K562 (cell line): ENCODE measurements around the gene SNX33. TPM values are rescaled to one million over a fixed set of nuclear protein-coding genes. Genes with fewer than 3 reads are reported as not detected.

ENCODE experiments used
- ATAC-seq: fragments of 200-7000 bp; cut with Tn5 transposase; 3 replicates; pipeline ENCODE4 v1.9.1; 2020; ENCODE audit warnings: moderate library complexity
- BruUV-seq: library from RNA; stranded (reverse); fragments of 400-500 nt; replicated peaks from 2 replicates; lab custom pipeline; 2021; lab: Mats Ljungman, UMichigan
- CTCF ChIA-PET: fragments of 300-600 bp; formaldehyde crosslinking; extraction: SDS; loops from one replicate; lab custom pipeline; 2021; ENCODE audit warnings: low intra/inter-chr PET ratio; lab: Yijun Ruan, JAX
- POLR2A ChIA-PET: fragments of 300-600, 350-650 bp; sonication (Branson Sonifier 250); formaldehyde crosslinking; extraction: SDS; loops from one replicate; lab custom pipeline; 2021; ENCODE audit warnings: antibody characterized with exemption, inconsistent platforms; lab: Yijun Ruan, JAX
- DNase-seq, 4 experiments: peaks; one replicate each; pipeline versions ENCODE4 v3.0.0 to v3.0.0-alpha.2; 2011 to 2018; ENCODE audit warnings: low spot score in 3 of 4, mixed read lengths in 3 of 4; ENCODE audit errors: extremely low read depth in 1 of 4
- FAIRE-seq: peaks from 2 replicates; lab custom pipeline; 2011; peaks lifted over from hg19 to GRCh38; lab: Jason Lieb, UNC
- H2AFZ ChIP-seq: 2 replicates; pipeline ENCODE4 v1.6.0; 2011; ENCODE audit warnings: low read depth, low read length, control low read depth, inconsistent platforms
- H3K27ac ChIP-seq: fragments of 200-600 bp; 3 replicates; pipeline ENCODE4 v1.8.0; 2011; ENCODE audit warnings: low read depth, mild to moderate bottlenecking, control low read depth, inconsistent platforms, low read length, moderate library complexity, mixed read lengths; ENCODE audit errors: extremely low read depth
- H3K27me3 ChIP-seq, 2 experiments: fragments of 300-600 bp in 1 of 2; 2 replicates in 1 of 2; 3 replicates in 1 of 2; pipeline versions ENCODE4 v1.6.0 to v1.8.0; 2011; ENCODE audit warnings: inconsistent platforms in 2 of 2, low read length in 2 of 2, mild to moderate bottlenecking in 1 of 2, mixed read lengths in 1 of 2, moderate library complexity in 1 of 2; ENCODE audit not compliant: control insufficient read depth in 2 of 2, insufficient read depth in 2 of 2
- H3K36me3 ChIP-seq: fragments of 300-600 bp; 3 replicates; pipeline ENCODE4 v1.8.0; 2011; ENCODE audit warnings: mild to moderate bottlenecking, low read length, inconsistent platforms; ENCODE audit not compliant: control insufficient read depth, insufficient read depth
- H3K4me1 ChIP-seq, 2 experiments: fragments of 200-600 bp in 1 of 2; replicated peaks in 1 of 2; 2 replicates in 1 of 2; 3 replicates in 1 of 2; pipeline versions ENCODE4 v1.5.1 to v1.8.0; 2011; ENCODE audit warnings: inconsistent platforms in 2 of 2, low read length in 2 of 2, mild to moderate bottlenecking in 1 of 2, mixed read lengths in 1 of 2, moderate library complexity in 1 of 2; ENCODE audit not compliant: control insufficient read depth in 2 of 2, insufficient read depth in 2 of 2
- H3K4me2 ChIP-seq: 2 replicates; pipeline ENCODE4 v1.6.1; 2011; ENCODE audit warnings: low read length, control low read depth, inconsistent platforms, mixed read lengths; ENCODE audit not compliant: insufficient read depth
- H3K4me3 ChIP-seq: fragments of 200-600 bp; sonication (generic), shearing (Covaris generic); 2 replicates; pipeline ENCODE4 v1.5.1; 2016; ENCODE audit warnings: control low read depth, inconsistent platforms
- H3K79me2 ChIP-seq: fragments of 200-600 bp; 3 replicates; pipeline ENCODE4 v1.8.0; 2011; ENCODE audit warnings: low read length, inconsistent platforms; ENCODE audit not compliant: control insufficient read depth, insufficient read depth
- H3K9ac ChIP-seq, 2 experiments: 2 replicates each; pipeline versions ENCODE4 v1.6.0 to v1.6.1; 2011; ENCODE audit warnings: low read depth in 2 of 2, low read length in 2 of 2, control low read depth in 1 of 2, inconsistent platforms in 1 of 2, mild to moderate bottlenecking in 1 of 2, mixed read lengths in 1 of 2; ENCODE audit not compliant: insufficient read depth in 1 of 2
- H3K9me1 ChIP-seq: one replicate; pipeline ENCODE4 v1.6.0; 2011; ENCODE audit warnings: inconsistent platforms, mild to moderate bottlenecking, low read length, moderate library complexity; ENCODE audit not compliant: control insufficient read depth, insufficient read depth
- H3K9me3 ChIP-seq: replicated peaks from 2 replicates; pipeline ENCODE4 v1.5.1; 2011; ENCODE audit warnings: low read depth, low read length, inconsistent platforms; ENCODE audit not compliant: control insufficient read depth, insufficient read depth
- H4K20me1 ChIP-seq: replicated peaks from 2 replicates; pipeline ENCODE4 v1.6.1; 2011; ENCODE audit warnings: low read length, inconsistent platforms, mixed read lengths; ENCODE audit not compliant: control insufficient read depth, insufficient read depth
- CBX1 ChIP-seq: sonication (generic); IDR thresholded peaks from 2 replicates; pipeline ENCODE4 v1.6.1; 2016; ENCODE audit warnings: antibody characterized with exemption, low read depth, mild to moderate bottlenecking
- CXXC5 ChIP-seq: fragments of 250-450 bp; sonication (Bioruptor Pico); IDR thresholded peaks from 2 replicates; pipeline ENCODE4 v1.8.0; 2022; ENCODE audit warnings: inconsistent platforms, mild to moderate bottlenecking, moderate library complexity
- HINFP ChIP-seq: fragments of 450-650 bp; conservative IDR thresholded peaks from 2 replicates; pipeline ENCODE4 v1.6.1; 2016; ENCODE audit warnings: missing genetic modification characterization, low read depth, mild to moderate bottlenecking, control low read depth, missing compliant biosample characterization
- NCOA4 ChIP-seq: fragments of 450-650 bp; IDR thresholded peaks from 2 replicates; pipeline ENCODE4 v1.6.1; 2018; ENCODE audit warnings: mild to moderate bottlenecking; ENCODE audit not compliant: partially characterized antibody
- NELFE ChIP-seq: IDR thresholded peaks from 2 replicates; pipeline ENCODE4 v1.6.1; 2011; ENCODE audit warnings: mild to moderate bottlenecking; ENCODE audit not compliant: insufficient read depth, insufficient read length
- SRSF9 ChIP-seq: fragments of 200-400 bp; formaldehyde crosslinking; IDR thresholded peaks from 2 replicates; pipeline ENCODE4 v1.6.1; 2017; ENCODE audit warnings: low read depth, low read length, borderline replicate concordance
- TAL1 ChIP-seq: fragments of 450-650 bp; IDR thresholded peaks from 2 replicates; pipeline ENCODE4 v1.6.1; 2016; ENCODE audit warnings: mild to moderate bottlenecking
- ZFP91 ChIP-seq: sonication (generic); formaldehyde crosslinking; IDR thresholded peaks from 2 replicates; pipeline ENCODE4 v1.8.0; 2022; ENCODE audit warnings: mild to moderate bottlenecking, missing genetic modification reagents
- ZKSCAN1 ChIP-seq: fragments of 150-350 bp; IDR thresholded peaks from 2 replicates; pipeline ENCODE4 v1.6.1; 2016; ENCODE audit warnings: low read depth, low read length
- ZNF217 ChIP-seq: sonication (generic); formaldehyde crosslinking; IDR thresholded peaks from 2 replicates; pipeline ENCODE4 v1.8.0; 2022; ENCODE audit warnings: mild to moderate bottlenecking, missing genetic modification reagents
- ZNF282 ChIP-seq: sonication (generic); formaldehyde crosslinking; IDR thresholded peaks from 2 replicates; pipeline ENCODE4 v1.8.1; 2023; ENCODE audit warnings: missing genetic modification reagents
- ZNF695 ChIP-seq: fragments of 450-650 bp; formaldehyde crosslinking; IDR thresholded peaks from 2 replicates; pipeline ENCODE4 v1.4.0; 2020; ENCODE audit warnings: mild to moderate bottlenecking, moderate library complexity
- WGBS: fragments of 100-300 bp; shearing (Covaris generic); methylation state at CpG from one replicate; pipeline ENCODE4 v1.1.6; 2016; ENCODE audit warnings: low coverage, mixed read lengths; ENCODE audit not compliant: insufficient coverage; ENCODE audit errors: missing lambda C conversion rate; 5-methylcytosine and 5-hydroxymethylcytosine counted together
- in situ Hi-C: fragments of 300-500 bp; cut with MboI; formaldehyde crosslinking; loops from 4 replicates; pipeline ENCODE4 v1.15.0; 2018; ENCODE audit warnings: inconsistent platforms, mixed read lengths
- intact Hi-C: fragments of 100-400 bp; cut with micrococcal nuclease; formaldehyde crosslinking; loops from 2 replicates; pipeline ENCODE4 v1.14.2; 2022
- polyA plus RNA-seq, 8 experiments: library from polyadenylated mRNA; depleted of rRNA in 4 of 8; stranded (reverse) in 5 of 8; unstranded in 3 of 8; fragments of >200 nt; fragmentation: Nextera tagmentation in 2 of 8; fragmentation: Illumina TruSeq in 1 of 8; extraction: Ambion mirVana in 2 of 8; extraction: Trizol in 1 of 8; gene quantifications; 2 replicates each; pipeline versions ENCODE4 v1.2.1 to v1.2.3, GENCODE V29; 2011 to 2014; ENCODE audit warnings: inconsistent platforms in 1 of 8, missing spikeins in 1 of 8
- total RNA-seq, 7 experiments: library from RNA; depleted of rRNA in 6 of 7; stranded (reverse); fragments of >200 nt in 6 of 7; fragmentation: Illumina TruSeq in 2 of 7; extraction: Trizol in 2 of 7; gene quantifications; 2 replicates each; pipeline versions ENCODE4 v1.2.1 to v1.2.3, GENCODE V29; 2011 to 2021; ENCODE audit warnings: low replicate concordance in 1 of 7

The SNX33 gene
- total and polyA plus RNA-seq, 9 of the 15 experiments (the other 6 are each of a cell fraction or from before 2014, with no cell fraction given) = 1.4 to 14.1 (median 8.2) TPM

DNA sequence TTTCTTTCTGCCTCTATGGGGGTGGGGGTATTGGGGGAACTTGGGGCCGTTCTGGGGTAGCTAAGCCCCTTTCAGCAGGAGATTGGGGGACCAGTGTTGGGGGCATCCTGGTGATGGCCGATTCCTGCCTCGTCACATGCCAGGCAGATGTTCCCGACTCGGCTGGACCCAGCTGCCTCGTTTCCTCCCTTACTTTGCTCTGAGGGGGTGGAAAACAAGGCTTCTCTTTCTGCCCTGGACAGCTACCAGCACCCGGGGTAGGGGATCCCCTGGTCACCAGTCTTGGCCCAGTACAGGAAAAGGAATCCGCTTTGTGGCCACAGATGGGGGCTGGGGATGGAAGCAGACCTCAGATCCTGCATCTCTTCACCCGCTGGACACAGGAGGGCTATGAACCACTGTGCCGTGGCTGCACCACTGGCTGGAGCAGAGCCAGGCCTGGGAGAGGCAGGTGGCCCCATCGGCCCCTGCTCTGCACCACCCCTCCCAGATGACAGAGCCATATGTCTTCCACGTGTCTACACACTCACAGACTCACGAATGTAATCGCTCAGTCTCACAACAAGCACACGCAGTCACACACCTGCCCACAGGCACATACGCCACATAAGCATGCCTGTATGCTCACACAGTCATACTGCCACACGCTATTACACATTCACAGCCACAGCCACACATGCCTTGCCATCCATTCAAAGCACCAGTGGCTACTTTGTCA, 12.4 kb downstream of the SNX33 start:
- no TSS peak for BruUV-seq
- Histone ChIP-seq H3K27ac (no peak overlapping the region), H3K4me2 (no peak overlapping the region), H3K79me2 (no peaks in the 10 kb centered on the region), H4K20me1 (0 out of 2 replicates have a peak, but pooled peaks cover 7% of the 10 kb centered on the region), H3K9ac (peak overlapping the region in 1 of 2 experiments; percentile 62; a peak in 2 of 4 replicates), H3K4me3 (no peak overlapping the region), H3K4me1 (peaks cover 0 to 23% of the 10 kb centered on the region in 2 experiments; a peak in 2 of 5 replicates), H3K9me1 (no peaks in the 10 kb centered on the region), H3K36me3 (peaks cover 26% of the 10 kb centered on the region; the same call in 2 of the 3 replicates), H2AFZ (no peak overlapping the region), H3K9me3 (no peaks in the 10 kb centered on the region), H3K27me3 (no peaks in the 10 kb centered on the region)
- intact Hi-C loops = no loop called here
- FAIRE-seq (no peak), ATAC-seq (peak; percentile 12; the same call in 2 of the 3 replicates), DNase-seq (no peak)
- 65% methylated on average over 12 of the region's 17 CpGs for WGBS
- in situ Hi-C loops = no loop called here
- TF ChIP-seq CBX1 (no peak), NCOA4 (no peak), TAL1 (no peak), ZNF282 (CRISPR knock-in tag) (no peak), HINFP (no peak), SRSF9 (no peak), NELFE (no peak), ZNF217 (CRISPR knock-in tag) (no peak), ZKSCAN1 (no peak), ZFP91 (CRISPR knock-in tag) (no peak), CXXC5 (no peak), ZNF695 (CRISPR knock-in tag) (no peak)
- POLR2A ChIA-PET = interaction anchor here (0.6 to 1.4 kb wide), 2 partner anchors 9 to 422 kb away, joined by 3 read pairs; no protein-coding TSS in a partner anchor
- CTCF ChIA-PET = no interaction called here
